Measurements from ENCODE around the gene MPP3. TPM values are rescaled to one million over a fixed set of nuclear protein-coding genes. Genes with fewer than 3 reads are reported as not detected.

The MPP3 gene
- total RNA-seq, 1 experiment from 2014 or later: 19.5 TPM

DNA sequence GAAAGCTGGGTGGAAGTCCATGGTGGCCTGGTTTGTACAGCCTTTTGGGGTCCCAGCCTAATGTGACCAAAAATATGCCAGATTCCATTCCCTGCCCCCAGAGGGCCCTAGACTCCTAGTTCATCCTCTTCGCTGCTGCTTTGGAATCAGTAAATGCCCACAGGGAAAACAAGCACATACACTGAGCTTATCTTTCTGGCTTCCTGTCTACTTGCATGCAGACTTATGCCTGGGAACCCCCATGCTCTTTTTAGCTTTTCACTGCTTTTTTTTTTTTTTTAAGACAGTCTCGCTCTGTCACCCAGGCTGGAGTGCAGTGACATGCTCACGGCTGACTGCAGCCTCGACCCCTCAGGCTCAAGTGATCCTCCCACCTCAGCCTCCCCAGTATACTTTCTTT is 7.9 kb upstream of the MPP3 start:
- H4K20me1 ChIP-seq (ENCODE audit: insufficient read depth): no peaks in the 10 kb centered on the region
- TF ChIP-seq RAD21 (IDR thresholded peaks at IDR 0.05; ENCODE audit: low read depth): peak; percentile 35
- no peak for TF ChIP-seq POLR2A (IDR thresholded peaks at IDR 0.05; ENCODE audit: borderline replicate concordance, extremely low read depth, insufficient read depth, insufficient read length)
- TF ChIP-seq, protein P1, sequence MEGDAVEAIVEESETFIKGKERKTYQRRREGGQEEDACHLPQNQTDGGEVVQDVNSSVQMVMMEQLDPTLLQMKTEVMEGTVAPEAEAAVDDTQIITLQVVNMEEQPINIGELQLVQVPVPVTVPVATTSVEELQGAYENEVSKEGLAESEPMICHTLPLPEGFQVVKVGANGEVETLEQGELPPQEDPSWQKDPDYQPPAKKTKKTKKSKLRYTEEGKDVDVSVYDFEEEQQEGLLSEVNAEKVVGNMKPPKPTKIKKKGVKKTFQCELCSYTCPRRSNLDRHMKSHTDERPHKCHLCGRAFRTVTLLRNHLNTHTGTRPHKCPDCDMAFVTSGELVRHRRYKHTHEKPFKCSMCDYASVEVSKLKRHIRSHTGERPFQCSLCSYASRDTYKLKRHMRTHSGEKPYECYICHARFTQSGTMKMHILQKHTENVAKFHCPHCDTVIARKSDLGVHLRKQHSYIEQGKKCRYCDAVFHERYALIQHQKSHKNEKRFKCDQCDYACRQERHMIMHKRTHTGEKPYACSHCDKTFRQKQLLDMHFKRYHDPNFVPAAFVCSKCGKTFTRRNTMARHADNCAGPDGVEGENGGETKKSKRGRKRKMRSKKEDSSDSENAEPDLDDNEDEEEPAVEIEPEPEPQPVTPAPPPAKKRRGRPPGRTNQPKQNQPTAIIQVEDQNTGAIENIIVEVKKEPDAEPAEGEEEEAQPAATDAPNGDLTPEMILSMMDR (IDR thresholded peaks at IDR 0.05 in 2 of 3, conservative IDR thresholded peaks at IDR 0.05 in 1 of 3; ENCODE audit: borderline replicate concordance in 1 of 3, insufficient read depth in 1 of 3, low read depth in 2 of 3, low read length in 2 of 3): peak in 2 of 3 experiments; percentile 43 to 54; a peak in 5 of 6 replicates
- TF ChIP-seq YY1 (IDR thresholded peaks at IDR 0.05; ENCODE audit: extremely low read depth, insufficient replicate concordance, low read depth, low read length): no peak
- TF ChIP-seq ELF1 (IDR thresholded peaks at IDR 0.05; ENCODE audit: borderline replicate concordance, low read depth): no peak
- POLR2A ChIA-PET: no interaction called here
- H2AFZ ChIP-seq (ENCODE audit: low read depth, low read length, poor library complexity, severe bottlenecking): peak overlapping the region; percentile 57
- CTCF ChIA-PET: interaction anchor here (1.9 to 2.7 kb wide), 3 partner anchors 22 to 147 kb away, joined by 5 to 9 read pairs (median 7); no protein-coding TSS in a partner anchor
- H3K79me2 ChIP-seq (ENCODE audit: insufficient read depth, low read length): no peaks in the 10 kb centered on the region
- BruUV-seq (replicated peaks): no TSS peak
- RAD21 ChIA-PET (ENCODE audit: low non-redundant PET in 1 of 2, low total read pairs in 2 of 2, uncharacterized antibody in 2 of 2, unreplicated experiment in 2 of 2): no interaction called here
- H3K9me3 ChIP-seq (ENCODE audit: control insufficient read depth in 1 of 2, insufficient read depth in 1 of 2, low read depth in 1 of 2, low read length in 2 of 2): no peaks in the 10 kb centered on the region
- H3K36me3 ChIP-seq (ENCODE audit: control insufficient read depth in 1 of 2, insufficient read depth in 2 of 2, low read length in 2 of 2): no peaks in the 10 kb centered on the region
- H3K9ac ChIP-seq (ENCODE audit: low read length): peak overlapping the region; percentile 54; the same call in 1 of the 2 replicates
- H3K27me3 ChIP-seq (ENCODE audit: insufficient read depth, low read length): no peaks in the 10 kb centered on the region
- H3K9me2 ChIP-seq (ENCODE audit: insufficient read depth): no peaks in the 10 kb centered on the region
- peaks cover 35 to 44% of the 10 kb centered on the region in 2 experiments for H3K4me1 ChIP-seq (ENCODE audit: control insufficient read depth in 1 of 2, insufficient read depth in 2 of 2, low read length in 2 of 2)
- intact Hi-C loops (cut with micrococcal nuclease): loop anchor here (10.0 kb wide), 1 partner anchor 146 kb away; no protein-coding TSS in a partner anchor
- ATAC-seq (no peak; the same call in 1 of the 2 replicates), DNase-seq (ENCODE audit: low read depth, low spot score) (no peak)
- peak overlapping the region; percentile 85; the same call in 1 of the 2 replicates for H3K27ac ChIP-seq (ENCODE audit: low read depth, low read length)
- H3K4me3 ChIP-seq (replicated peaks in 1 of 2; ENCODE audit: low read depth in 1 of 2, low read length in 2 of 2): no peak overlapping the region; a peak in 1 of 4 replicates
- peak overlapping the region; percentile 77 for H3K4me2 ChIP-seq (ENCODE audit: low read length)

DNA sequence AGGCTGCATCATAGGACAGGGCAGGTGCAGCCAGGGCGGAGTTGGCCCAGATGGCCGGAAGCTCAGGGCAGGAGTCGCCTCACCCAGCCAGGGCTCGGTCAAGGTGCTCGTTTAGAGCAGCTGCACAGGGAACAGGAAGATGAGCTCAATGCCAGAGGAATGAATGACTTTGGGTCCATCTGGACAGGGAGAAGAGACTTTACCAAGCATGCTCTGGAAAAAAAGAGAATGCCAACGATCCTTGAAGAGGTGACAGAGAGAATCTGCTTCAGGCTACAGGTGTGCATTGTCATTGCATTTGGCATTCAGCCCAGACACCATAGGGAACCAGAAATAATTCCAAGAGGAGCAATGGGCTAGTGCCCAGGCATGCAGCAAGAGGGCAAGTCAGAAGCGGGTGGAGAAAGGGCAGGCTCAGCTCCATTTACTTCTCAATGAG is 6.7 kb upstream of the MPP3 start:
- Histone ChIP-seq H2AFZ (ENCODE audit: low read depth, low read length, poor library complexity, severe bottlenecking) (peak overlapping the region; percentile 57), H3K4me3 (replicated peaks in 1 of 2; ENCODE audit: low read depth in 1 of 2, low read length in 2 of 2) (peak overlapping the region; percentile 14 to 52), H3K9me3 (ENCODE audit: control insufficient read depth in 1 of 2, insufficient read depth in 1 of 2, low read depth in 1 of 2, low read length in 2 of 2) (no peaks in the 10 kb centered on the region), H3K27me3 (ENCODE audit: insufficient read depth, low read length) (no peaks in the 10 kb centered on the region), H3K27ac (ENCODE audit: low read depth, low read length) (peak overlapping the region; percentile 85), H3K9me2 (ENCODE audit: insufficient read depth) (no peaks in the 10 kb centered on the region), H3K36me3 (ENCODE audit: control insufficient read depth in 1 of 2, insufficient read depth in 2 of 2, low read length in 2 of 2) (no peaks in the 10 kb centered on the region), H3K4me2 (ENCODE audit: low read length) (peak overlapping the region; percentile 77), H3K4me1 (ENCODE audit: control insufficient read depth in 1 of 2, insufficient read depth in 2 of 2, low read length in 2 of 2) (peaks cover 35 to 43% of the 10 kb centered on the region in 2 experiments), H3K79me2 (ENCODE audit: insufficient read depth, low read length) (no peaks in the 10 kb centered on the region), H4K20me1 (ENCODE audit: insufficient read depth) (no peaks in the 10 kb centered on the region), H3K9ac (ENCODE audit: low read length) (peak overlapping the region; percentile 54)
- no TSS peak for BruUV-seq (replicated peaks)
- peak; percentile 88 for ATAC-seq
- ChIA-PET POLR2A (interaction anchor here (0.8 to 1.0 kb wide), 2 partner anchors 10 to 39 kb away, joined by 3 read pairs; no protein-coding TSS in a partner anchor), RAD21 (ENCODE audit: low non-redundant PET in 1 of 2, low total read pairs in 2 of 2, uncharacterized antibody in 2 of 2, unreplicated experiment in 2 of 2) (no interaction called here), CTCF (interaction anchor here (1.0 to 2.7 kb wide), 6 partner anchors 20 to 329 kb away, joined by 3 to 9 read pairs (median 4); no protein-coding TSS in a partner anchor)
- intact Hi-C loops (cut with micrococcal nuclease): loop anchor here (10.0 kb wide), 1 partner anchor 145 kb away; no protein-coding TSS in a partner anchor
- peak; percentile 76 for DNase-seq (ENCODE audit: low read depth, low spot score)
- TF ChIP-seq SP1 (IDR thresholded peaks at IDR 0.05; ENCODE audit: low read depth): peak; percentile 77
- TF ChIP-seq SIN3A (IDR thresholded peaks at IDR 0.05; ENCODE audit: low read depth): peak; percentile 76
- TF ChIP-seq SRF (IDR thresholded peaks at IDR 0.05; ENCODE audit: low read depth): no peak
- no peak; the same call in 1 of the 2 replicates for TF ChIP-seq RAD21 (IDR thresholded peaks at IDR 0.05; ENCODE audit: low read depth)
- TF ChIP-seq CEBPB (IDR thresholded peaks at IDR 0.05; ENCODE audit: low read depth): no peak
- TF ChIP-seq, protein P2, sequence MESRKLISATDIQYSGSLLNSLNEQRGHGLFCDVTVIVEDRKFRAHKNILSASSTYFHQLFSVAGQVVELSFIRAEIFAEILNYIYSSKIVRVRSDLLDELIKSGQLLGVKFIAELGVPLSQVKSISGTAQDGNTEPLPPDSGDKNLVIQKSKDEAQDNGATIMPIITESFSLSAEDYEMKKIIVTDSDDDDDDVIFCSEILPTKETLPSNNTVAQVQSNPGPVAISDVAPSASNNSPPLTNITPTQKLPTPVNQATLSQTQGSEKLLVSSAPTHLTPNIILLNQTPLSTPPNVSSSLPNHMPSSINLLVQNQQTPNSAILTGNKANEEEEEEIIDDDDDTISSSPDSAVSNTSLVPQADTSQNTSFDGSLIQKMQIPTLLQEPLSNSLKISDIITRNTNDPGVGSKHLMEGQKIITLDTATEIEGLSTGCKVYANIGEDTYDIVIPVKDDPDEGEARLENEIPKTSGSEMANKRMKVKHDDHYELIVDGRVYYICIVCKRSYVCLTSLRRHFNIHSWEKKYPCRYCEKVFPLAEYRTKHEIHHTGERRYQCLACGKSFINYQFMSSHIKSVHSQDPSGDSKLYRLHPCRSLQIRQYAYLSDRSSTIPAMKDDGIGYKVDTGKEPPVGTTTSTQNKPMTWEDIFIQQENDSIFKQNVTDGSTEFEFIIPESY (IDR thresholded peaks at IDR 0.05; ENCODE audit: extremely low read depth, insufficient replicate concordance, low read length): peak; percentile 18
- TF ChIP-seq, protein P1 (IDR thresholded peaks at IDR 0.05 in 2 of 3, conservative IDR thresholded peaks at IDR 0.05 in 1 of 3; ENCODE audit: borderline replicate concordance in 1 of 3, insufficient read depth in 1 of 3, low read depth in 2 of 3, low read length in 2 of 3): no peak
- TF ChIP-seq POLR2A (IDR thresholded peaks at IDR 0.05; ENCODE audit: borderline replicate concordance, extremely low read depth, insufficient read depth, insufficient read length): peak; percentile 39
- TF ChIP-seq TCF7L2 (IDR thresholded peaks at IDR 0.05; ENCODE audit: borderline replicate concordance, extremely low read depth, insufficient read depth, insufficient read length): no peak
